GM19395 (cell line): Measurements from ENCODE around the gene COLEC11.

Experiments used
- ATAC-seq: cut with Tn5 transposase; IDR thresholded peaks from one replicate; pipeline ENCODE4 v1.9.1; 2021; ENCODE audit warnings: mild to moderate bottlenecking, moderate library complexity; ENCODE audit not compliant: unreplicated experiment

Gene COLEC11

GRCh38 chr2:3670376-3670775 is 75.5 kb downstream of the COLEC11 start:
- no peak for ATAC-seq

GRCh38 chr2:3670941-3671340 is 76.0 kb downstream of the COLEC11 start:
- no peak for ATAC-seq

- no peak for ATAC-seq
These were observed 78.2 kb downstream of the COLEC11 start for GRCh38 chr2:3672861-3673678.

- no peak for ATAC-seq
These were observed 79.3 kb downstream of the COLEC11 start for GRCh38 chr2:3674066-3674845.

- no peak for ATAC-seq
These were observed 80.8 kb downstream of the COLEC11 start for GRCh38 chr2:3675687-3676086.

- no peak for ATAC-seq
These were observed 82.5 kb downstream of the COLEC11 start for GRCh38 chr2:3677436-3677835.

GRCh38 chr2:3678212-3678611 is 83.3 kb downstream of the COLEC11 start:
- ATAC-seq = no peak

- ATAC-seq = no peak
These were observed 84.3 kb downstream of the COLEC11 start for GRCh38 chr2:3679180-3679579.

GRCh38 chr2:3679616-3680393 is 84.9 kb downstream of the COLEC11 start:
- ATAC-seq = no peak

GRCh38 chr2:3680548-3681345 is 85.8 kb downstream of the COLEC11 start:
- ATAC-seq = no peak

GRCh38 chr2:3681625-3682024 is 86.7 kb downstream of the COLEC11 start:
- ATAC-seq = no peak

- no peak for ATAC-seq
These were observed 87.9 kb downstream of the COLEC11 start for GRCh38 chr2:3682811-3683210.

GRCh38 chr2:3683748-3684454 is 89.0 kb downstream of the COLEC11 start:
- no peak for ATAC-seq

- no peak for ATAC-seq
These were observed 95.3 kb downstream of the COLEC11 start for GRCh38 chr2:3689998-3690748.

GRCh38 chr2:3692375-3692774 is 97.5 kb downstream of the COLEC11 start:
- ATAC-seq = no peak
